Kidney (tissue), 14 donors: Measurements from ENCODE around the gene ZNF614. TPM values are rescaled to one million over a fixed set of nuclear protein-coding genes. Genes with fewer than 3 reads are reported as not detected.
"Not testable (repeated sequence)": the region's sequence is repeated elsewhere in the genome, so short reads cannot be mapped to it uniquely, and the experiment has no call there.

Experiments used
- DNase-seq, 5 donors: peaks; one replicate each; pipeline ENCODE4 v3.0.0-alpha.2; 2013 to 2020
- FAIRE-seq: peaks from 2 replicates; lab custom pipeline; 2012; peaks lifted over from hg19 to GRCh38; lab: Jason Lieb, UNC
- H3K27ac ChIP-seq, 2 donors: one replicate each; pipeline ENCODE4 v1.7.0; 2013; ENCODE audit warnings: low read depth in 2 of 2, low read length in 2 of 2, inconsistent platforms in 1 of 2
- H3K27me3 ChIP-seq: one replicate; pipeline ENCODE4 v1.7.1; 2013; ENCODE audit warnings: low read length, inconsistent platforms; ENCODE audit not compliant: control insufficient read depth, insufficient read depth
- H3K36me3 ChIP-seq, 3 donors: one replicate each; pipeline versions ENCODE4 v1.7.0 to v1.7.1; 2013; ENCODE audit warnings: low read length in 3 of 3, control low read depth in 1 of 3, inconsistent platforms in 1 of 3; ENCODE audit not compliant: insufficient read depth in 3 of 3, control insufficient read depth in 2 of 3
- H3K4me1 ChIP-seq, 3 donors: one replicate each; pipeline versions ENCODE4 v1.7.0 to v1.7.1; 2013; ENCODE audit warnings: low read length in 3 of 3, inconsistent platforms in 1 of 3, low read depth in 1 of 3; ENCODE audit not compliant: control insufficient read depth in 2 of 3, insufficient read depth in 2 of 3
- H3K4me3 ChIP-seq, 3 donors: one replicate each; pipeline versions ENCODE4 v1.7.0 to v1.8.1; 2013; ENCODE audit warnings: low read length in 3 of 3, control low read depth in 1 of 3, inconsistent platforms in 1 of 3
- H3K9ac ChIP-seq, 3 donors: one replicate each; pipeline versions ENCODE4 v1.7.0 to v1.7.1; 2013; ENCODE audit warnings: low read length in 3 of 3, control low read depth in 1 of 3, inconsistent platforms in 1 of 3
- H3K9me3 ChIP-seq, 3 donors: one replicate each; pipeline versions ENCODE4 v1.7.0 to v1.7.1; 2013; ENCODE audit warnings: low read length in 3 of 3, control low read depth in 1 of 3, inconsistent platforms in 1 of 3; ENCODE audit not compliant: control insufficient read depth in 2 of 3, insufficient read depth in 1 of 3
- intact Hi-C: fragments of 100-400 bp; cut with DNase I; formaldehyde crosslinking; loops from one replicate; pipeline ENCODE4 v1.11.1; 2022
- polyA plus RNA-seq: library from polyadenylated mRNA; stranded (reverse); fragments of 350-450 nt; fragmentation: Illumina TruSeq; extraction: RNeasy Lipid Tissue Mini Kit (QIAGEN cat#74804); gene quantifications from one replicate; pipeline ENCODE4 v1.2.3, GENCODE V29; 2014; ENCODE audit warnings: low read depth, low replicate concordance; ENCODE audit not compliant: insufficient read depth
- total RNA-seq: library from RNA; stranded (reverse); fragmentation: NEBNext Ultra II Directional; extraction: Animal tissue kit (Norgen Biotek cat#: 25700); gene quantifications from one replicate; pipeline ENCODE4 v1.2.1, GENCODE V29; 2021
- TF ChIP-seq, protein P1 (sequence below): IDR thresholded peaks from 3 replicates; pipeline ENCODE4 v1.5.1; 2012; ENCODE audit warnings: mild to moderate bottlenecking, moderate library complexity, borderline replicate concordance; ENCODE audit not compliant: insufficient read depth; ENCODE audit errors: extremely low read depth
- donor health status: control.
- donor health status: control.
- donor health status: control.
- donor health status: control.
- donor health status: control.
- donor health status: DM: yes; HTN: yes; CAD: no.
- donor health status: Normal renal cell carcinoma (clear cell type).

ZNF614 gene
- total and polyA plus RNA-seq, 2 donors from 2014 or later = 3.0 to 9.4 TPM

DNA sequence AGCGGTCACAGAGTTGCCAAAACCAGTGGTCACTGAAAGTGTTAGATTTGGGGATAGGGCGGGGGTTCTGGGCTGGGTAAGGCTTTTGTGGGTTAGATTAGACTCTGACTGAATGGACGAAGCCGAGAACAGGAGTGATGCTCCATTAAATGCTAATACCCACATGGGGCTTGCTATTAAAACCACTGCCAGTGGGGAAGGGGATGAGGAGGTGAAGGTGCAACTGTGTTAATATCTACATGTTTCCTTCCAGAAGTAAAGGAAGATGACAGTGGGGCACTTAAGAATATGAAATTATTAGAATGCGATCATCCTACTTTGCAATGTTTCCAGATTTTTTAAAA is 573 bp upstream of the ZNF614 start:
- Histone ChIP-seq H3K9ac (peak overlapping the region; percentile 0 to 97 (median 96)), H3K4me1 (peaks cover 0 to 5% (median 0%) of the 10 kb centered on the region in 3 donors), H3K27me3 (no peaks in the 10 kb centered on the region), H3K27ac (peak overlapping the region; percentile 84 to 96), H3K4me3 (peak overlapping the region; percentile 87 to 99 (median 97)), H3K9me3 (peaks cover 4 to 28% (median 20%) of the 10 kb centered on the region in 3 donors), H3K36me3 (peaks cover 8 to 21% (median 15%) of the 10 kb centered on the region in 3 donors)
- FAIRE-seq (no peak), DNase-seq (no peak)
- intact Hi-C loops = no loop called here
- TF ChIP-seq, protein P1, sequence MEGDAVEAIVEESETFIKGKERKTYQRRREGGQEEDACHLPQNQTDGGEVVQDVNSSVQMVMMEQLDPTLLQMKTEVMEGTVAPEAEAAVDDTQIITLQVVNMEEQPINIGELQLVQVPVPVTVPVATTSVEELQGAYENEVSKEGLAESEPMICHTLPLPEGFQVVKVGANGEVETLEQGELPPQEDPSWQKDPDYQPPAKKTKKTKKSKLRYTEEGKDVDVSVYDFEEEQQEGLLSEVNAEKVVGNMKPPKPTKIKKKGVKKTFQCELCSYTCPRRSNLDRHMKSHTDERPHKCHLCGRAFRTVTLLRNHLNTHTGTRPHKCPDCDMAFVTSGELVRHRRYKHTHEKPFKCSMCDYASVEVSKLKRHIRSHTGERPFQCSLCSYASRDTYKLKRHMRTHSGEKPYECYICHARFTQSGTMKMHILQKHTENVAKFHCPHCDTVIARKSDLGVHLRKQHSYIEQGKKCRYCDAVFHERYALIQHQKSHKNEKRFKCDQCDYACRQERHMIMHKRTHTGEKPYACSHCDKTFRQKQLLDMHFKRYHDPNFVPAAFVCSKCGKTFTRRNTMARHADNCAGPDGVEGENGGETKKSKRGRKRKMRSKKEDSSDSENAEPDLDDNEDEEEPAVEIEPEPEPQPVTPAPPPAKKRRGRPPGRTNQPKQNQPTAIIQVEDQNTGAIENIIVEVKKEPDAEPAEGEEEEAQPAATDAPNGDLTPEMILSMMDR = no peak

DNA sequence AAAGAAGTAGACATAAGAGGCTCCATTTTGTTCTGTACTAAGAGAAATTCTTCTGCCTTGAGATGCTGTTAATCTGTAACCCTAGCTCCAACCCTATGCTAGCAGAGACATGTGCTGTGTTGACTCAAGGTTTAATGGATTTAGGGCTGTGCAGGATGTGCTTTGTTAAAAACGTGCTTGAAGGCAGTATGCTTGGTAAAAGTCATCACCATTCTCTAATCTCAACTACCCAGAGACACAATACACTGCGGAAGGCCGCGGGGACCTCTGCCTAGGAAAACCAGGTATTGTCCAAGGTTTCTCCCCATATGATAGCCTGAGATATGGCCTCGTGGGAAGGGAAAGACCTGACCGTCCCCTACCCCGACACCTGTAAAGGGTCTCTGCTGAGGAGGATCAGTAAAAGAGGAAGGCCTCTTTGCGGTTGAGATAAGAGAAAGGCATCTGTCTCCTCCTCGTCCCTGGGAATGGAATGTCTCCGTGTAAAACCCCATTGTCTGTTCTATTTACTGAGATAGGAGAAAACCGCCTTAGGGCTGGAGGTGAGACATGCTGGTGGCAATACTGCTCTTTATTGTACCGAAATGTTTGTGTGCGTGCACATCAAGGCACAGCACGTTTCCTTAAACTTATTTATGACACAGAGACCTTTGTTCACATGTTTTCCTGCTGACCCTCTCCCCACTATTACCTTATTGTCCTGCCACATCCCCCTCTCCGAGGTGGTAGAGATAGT is 1.8 kb downstream of the ZNF614 start:
- H3K27ac ChIP-seq, FAIRE-seq, H3K9ac ChIP-seq, DNase-seq, H3K9me3 ChIP-seq, H3K4me1 ChIP-seq, intact Hi-C loops, H3K27me3 ChIP-seq: not testable (repeated sequence)
- Histone ChIP-seq H3K36me3 (peaks cover 9 to 26% (median 14%) of the 10 kb centered on the region in 3 donors), H3K4me3 (peak overlapping the region in 1 of 3 donors; percentile 97)

DNA sequence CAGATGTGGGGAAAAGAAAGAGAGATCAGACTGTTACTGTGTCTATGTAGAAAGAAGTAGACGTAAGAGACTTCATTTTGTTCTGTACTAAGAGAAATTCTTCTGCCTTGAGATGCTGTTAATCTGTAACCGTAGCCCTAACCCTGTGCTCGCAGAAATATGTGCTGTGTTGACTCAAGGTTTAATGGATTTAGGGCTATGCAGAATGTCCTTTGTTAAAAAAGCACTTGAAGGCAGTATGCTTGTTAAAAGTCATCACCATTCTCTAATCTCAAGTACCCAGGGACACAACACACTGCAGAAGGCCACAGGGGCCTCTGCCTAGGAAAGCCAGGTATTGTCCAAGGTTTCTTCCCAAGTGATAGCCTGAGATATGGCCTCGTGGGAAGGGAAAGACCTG is 3.7 kb downstream of the ZNF614 start:
- intact Hi-C loops, FAIRE-seq, H3K27ac ChIP-seq, H3K4me3 ChIP-seq, H3K4me1 ChIP-seq, H3K9ac ChIP-seq, H3K27me3 ChIP-seq, DNase-seq: not testable (repeated sequence)
- H3K9me3 ChIP-seq = peaks cover 5 to 15% (median 7%) of the 10 kb centered on the region in 3 donors
- H3K36me3 ChIP-seq = peaks cover 11 to 32% (median 23%) of the 10 kb centered on the region in 3 donors

DNA sequence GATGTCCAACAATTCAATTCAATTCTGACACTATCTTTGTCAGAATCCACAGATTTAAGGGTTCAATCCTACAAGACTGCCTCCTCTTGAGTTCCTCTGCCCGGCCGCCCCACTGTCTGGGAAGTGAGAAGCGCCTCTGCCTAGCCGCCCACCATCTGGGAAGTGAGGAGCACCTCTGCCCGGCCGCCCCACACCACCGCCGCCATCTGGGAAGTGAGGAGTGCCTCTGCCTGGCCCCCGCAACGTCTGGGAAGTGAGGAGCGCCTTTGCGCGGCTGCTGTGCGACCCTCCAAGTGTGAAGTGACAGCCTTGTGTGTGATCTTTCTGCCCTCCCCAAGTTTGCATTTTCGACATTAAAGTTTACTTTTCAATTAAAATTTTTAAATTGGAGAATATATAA is 6.0 kb downstream of the ZNF614 start:
- H3K36me3 ChIP-seq = peaks cover 20 to 40% (median 34%) of the 10 kb centered on the region in 3 donors
- no peak overlapping the region for H3K27ac ChIP-seq
- intact Hi-C loops = no loop called here
- peaks cover 0 to 3% (median 0%) of the 10 kb centered on the region in 3 donors for H3K4me1 ChIP-seq
- no peaks in the 10 kb centered on the region for H3K27me3 ChIP-seq
- H3K9me3 ChIP-seq = peaks cover 7 to 25% (median 10%) of the 10 kb centered on the region in 3 donors
- peak in 1 of 5 donors; percentile 65 for DNase-seq
- TF ChIP-seq, protein P1 = no peak
- no peak overlapping the region for H3K9ac ChIP-seq
- no peak for FAIRE-seq
- H3K4me3 ChIP-seq = no peak overlapping the region
